Right lobe of liver (tissue), 4 donors: Measurements from ENCODE around the gene ALG1.

Source experiments
- CTCF ChIP-seq, 4 donors: fragments of 200-600 bp in 3 of 4; fragments of 450-650 bp in 1 of 4; IDR thresholded peaks; one replicate each; pipeline versions ENCODE4 v1.5.1 to v1.8.0; 2016 to 2022; ENCODE audit warnings: antibody characterized with exemption in 4 of 4, mild to moderate bottlenecking in 2 of 4
- POLR2A ChIP-seq: fragments of 450-650 bp; IDR thresholded peaks from one replicate; pipeline ENCODE4 v1.6.1; 2017; ENCODE audit warnings: antibody characterized with exemption, mild to moderate bottlenecking
- donor health status: DM: no; HTN: no; CAD: no.
- donor health status: DM: no; HTN: no; CAD: no.
- donor health status: DM: no; HTN: yes; CAD: no.

GRCh38 chr16:5077304-5077703, 5.7 kb downstream of the ALG1 start:
- TF ChIP-seq CTCF (IDR thresholded peaks at IDR 0.05) (no peak), POLR2A (no peak)
